Esophagus mucosa (tissue), 1 donor: ENCODE results near the gene SARM1. TPM values are rescaled to one million over a fixed set of nuclear protein-coding genes. Genes with fewer than 3 reads are reported as not detected.
A peak's percentile ranks its signal among the peaks of the same experiment; 100 is the strongest.
"Not testable (repeated sequence)": the region's sequence is repeated elsewhere in the genome, so short reads cannot be mapped to it uniquely, and the experiment has no call there.

ENCODE experiments used
- ATAC-seq: fragments of 200-7000 bp; cut with Tn5 transposase; one replicate; pipeline ENCODE4 v1.9.1; 2020
- total RNA-seq: library from RNA; stranded (reverse); gene quantifications from one replicate; pipeline ENCODE4 v1.2.4, GENCODE V29; 2023
- donor health status: DM: yes; HTN: yes; CAD: no.

Gene SARM1
- 1.6 TPM for total RNA-seq

DNA sequence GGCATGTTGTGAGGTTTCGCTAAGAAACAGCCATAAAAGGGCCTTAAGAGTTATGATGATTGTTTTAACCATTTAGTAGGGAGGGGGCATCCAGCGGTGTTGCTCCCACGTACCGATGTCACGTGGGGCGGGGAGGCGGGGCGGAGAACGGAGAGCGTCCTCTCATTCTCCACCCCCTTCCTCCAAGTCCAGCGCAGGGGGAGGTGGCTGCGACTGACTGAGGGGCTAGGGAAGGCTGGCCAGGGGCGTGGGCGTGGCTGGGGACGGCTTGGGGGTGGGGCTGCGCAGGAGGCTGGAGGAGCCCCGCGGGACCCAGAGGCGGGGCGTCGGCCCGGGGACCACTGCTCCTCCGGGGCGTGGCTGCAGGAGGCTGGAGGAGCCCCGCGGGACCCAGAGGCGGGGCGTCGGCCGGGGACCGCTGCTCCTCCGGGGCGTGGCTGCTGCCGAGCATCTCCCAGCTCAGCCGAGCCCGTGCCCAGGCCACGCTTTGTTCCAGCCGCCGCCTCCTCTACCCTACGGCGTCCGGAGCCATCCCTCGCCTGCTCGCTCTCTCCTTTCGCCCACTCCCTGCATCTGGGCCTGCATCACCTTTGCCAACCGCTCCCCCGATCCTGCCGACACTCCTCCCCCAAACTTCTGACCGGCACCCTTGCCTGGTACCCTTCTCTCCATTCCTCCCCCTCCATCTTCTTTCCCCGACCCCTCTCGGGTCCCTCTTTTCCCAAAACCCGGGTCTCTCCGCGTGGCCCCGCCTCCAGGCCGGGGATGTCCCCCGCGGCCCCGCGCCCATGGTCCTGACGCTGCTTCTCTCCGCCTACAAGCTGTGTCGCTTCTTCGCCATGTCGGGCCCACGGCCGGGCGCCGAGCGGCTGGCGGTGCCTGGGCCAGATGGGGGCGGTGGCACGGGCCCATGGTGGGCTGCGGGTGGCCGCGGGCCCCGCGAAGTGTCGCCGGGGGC, at the start of gene SARM1:
Gene SARM1, plus strand, starts transcription at position 450 of the 958 bp plus-strand sequence. Its CDS starts 339 bp downstream, at position 789.
- peak; percentile 68 for ATAC-seq

DNA sequence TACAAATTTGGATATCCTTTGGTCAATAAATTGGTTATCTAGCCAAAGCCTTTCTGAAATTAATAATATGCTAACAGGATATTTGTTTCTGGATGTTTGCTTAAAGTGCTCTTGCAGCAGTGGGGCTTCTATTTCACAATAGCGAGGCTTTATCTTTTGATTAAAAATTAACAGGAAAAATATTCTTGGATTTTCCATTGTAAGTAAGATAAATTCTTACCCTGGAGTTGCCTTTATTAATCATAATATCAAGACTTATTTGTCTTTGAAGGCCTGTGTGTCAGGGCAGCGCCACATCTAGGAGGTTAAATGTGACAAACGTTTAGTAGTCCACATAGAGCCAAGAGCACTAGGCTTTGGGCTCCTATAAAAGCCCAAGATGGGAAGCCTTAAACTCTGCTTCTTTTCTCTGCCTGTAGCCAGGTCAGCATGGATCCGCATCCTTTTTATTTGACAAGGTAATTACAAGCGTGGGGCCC, 47.2 kb upstream of the SARM1 start:
- no peak for ATAC-seq

DNA sequence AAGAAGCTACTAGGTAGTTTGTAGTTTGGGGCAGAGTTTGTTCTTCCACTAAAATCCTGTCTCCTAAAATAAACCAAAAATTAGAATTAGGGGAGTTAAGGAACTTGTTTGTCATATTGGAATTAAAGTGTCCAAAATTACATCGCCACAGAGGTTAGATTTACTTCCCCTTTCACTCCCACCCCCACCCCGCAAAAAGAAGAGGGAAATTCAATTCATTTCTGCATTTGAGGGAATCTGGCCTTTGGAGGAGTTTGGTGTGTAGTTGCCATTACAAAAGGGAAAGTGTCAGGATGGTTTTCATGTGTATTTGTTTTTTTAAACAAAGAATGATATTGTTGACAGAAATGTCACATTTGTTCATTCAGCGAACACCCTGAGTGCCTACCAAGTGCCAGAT, 46.7 kb upstream of the SARM1 start:
- ATAC-seq: no peak

DNA sequence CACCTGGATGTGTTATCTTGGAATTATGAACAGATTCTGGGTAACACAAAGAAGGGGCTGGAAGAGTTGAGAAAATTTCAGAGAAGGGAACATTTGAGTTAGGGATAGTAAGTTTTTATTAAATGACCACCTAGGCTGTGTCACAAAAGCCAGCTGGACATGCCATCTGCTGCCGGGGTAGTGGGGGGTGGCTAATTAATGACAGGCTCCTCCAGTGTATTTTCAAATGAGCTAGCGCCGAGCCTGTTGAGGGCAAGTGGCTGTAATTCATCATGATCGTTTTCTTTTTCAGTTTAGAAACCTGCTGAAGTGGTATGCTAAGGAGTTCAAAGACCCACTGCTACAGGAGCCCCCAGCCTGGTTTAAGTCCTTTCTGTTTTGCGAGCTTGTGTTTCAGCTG, 46.3 kb upstream of the SARM1 start:
- no peak for ATAC-seq

DNA sequence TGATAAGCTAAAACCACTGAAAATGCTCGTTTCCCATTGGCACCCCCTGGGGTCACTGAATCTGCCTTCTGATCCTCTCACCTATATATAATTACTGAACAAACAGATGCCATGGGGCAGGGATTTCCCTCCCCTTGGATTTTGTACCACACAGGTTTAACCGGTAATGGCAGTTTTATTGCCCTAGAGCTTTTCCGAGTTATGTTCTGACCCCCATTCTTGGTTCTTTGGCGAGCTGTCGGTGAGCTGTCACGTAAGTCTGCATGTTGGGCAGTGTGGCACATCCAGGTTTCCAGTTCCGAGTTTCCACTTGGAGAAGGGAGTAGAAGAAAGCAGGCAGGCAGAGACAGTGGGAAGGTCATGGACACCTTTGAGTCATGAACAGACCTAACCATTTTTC, 45.4 kb upstream of the SARM1 start:
- peak; percentile 61 for ATAC-seq

DNA sequence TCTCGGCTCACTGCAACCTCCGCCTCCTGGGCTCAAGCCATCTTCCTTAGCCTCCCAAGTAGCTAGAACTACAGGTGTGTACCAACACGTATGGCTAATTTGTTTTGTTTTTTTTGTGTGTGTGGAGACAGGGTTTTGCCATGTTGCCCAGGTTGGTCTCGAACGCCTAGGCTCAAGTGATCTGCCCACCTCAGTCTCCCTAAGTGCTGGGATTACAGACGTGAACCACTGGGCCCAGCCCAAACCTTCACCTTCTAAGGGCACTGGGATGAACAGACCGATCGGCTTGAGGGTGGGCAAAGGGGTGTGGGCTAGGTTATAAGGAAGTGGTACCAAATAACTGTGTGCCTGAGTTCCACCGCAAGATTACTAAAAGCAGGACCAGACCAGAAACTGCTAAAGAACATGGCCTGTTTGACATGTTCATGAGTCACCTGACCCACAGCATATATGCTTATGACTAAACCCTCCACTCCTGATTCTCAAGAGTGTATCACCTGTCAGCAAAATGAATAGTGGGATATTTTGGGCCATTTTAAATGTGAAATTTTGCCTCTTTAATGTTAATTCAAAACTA, 44.4 kb upstream of the SARM1 start:
- peak; percentile 77 for ATAC-seq

DNA sequence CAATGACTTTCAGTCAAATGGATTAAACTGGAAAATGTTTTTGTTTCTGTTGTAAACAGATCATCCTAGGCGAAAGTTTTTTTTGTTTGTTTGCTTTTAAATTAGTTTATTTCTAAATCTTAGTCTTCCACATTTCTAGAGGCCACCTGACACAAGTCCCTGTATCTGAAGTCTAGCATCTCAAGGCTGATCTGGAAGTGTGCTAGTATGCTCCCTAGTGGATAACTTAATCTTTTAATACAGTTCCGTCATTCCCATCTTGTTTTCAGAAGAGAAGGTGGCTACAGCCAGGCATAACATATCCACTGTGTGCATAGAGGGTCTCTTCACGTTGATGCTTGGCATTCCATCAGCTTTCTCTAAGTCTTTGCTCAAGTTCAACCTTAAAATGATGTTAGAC, 43.8 kb upstream of the SARM1 start:
- ATAC-seq: no peak

DNA sequence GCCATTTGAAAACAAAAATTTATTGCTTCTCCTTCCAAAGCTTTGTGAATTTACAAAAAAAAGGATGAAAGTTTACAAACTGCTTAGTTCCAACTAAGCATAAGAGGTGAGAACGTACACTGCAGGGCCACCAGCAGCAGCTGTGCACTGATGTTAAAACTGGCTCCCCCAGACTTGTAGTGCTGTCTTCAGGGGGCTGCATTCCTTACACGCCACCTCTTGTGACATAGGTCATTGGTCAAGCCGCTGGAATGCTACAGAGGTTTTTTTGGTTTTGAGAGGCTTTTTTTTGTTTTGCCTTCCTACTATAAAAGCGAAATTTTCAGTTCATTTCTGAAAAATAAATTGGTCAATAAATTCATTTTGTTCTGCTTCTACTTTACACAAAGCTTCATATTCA, 43.2 kb upstream of the SARM1 start:
- ATAC-seq: no peak

DNA sequence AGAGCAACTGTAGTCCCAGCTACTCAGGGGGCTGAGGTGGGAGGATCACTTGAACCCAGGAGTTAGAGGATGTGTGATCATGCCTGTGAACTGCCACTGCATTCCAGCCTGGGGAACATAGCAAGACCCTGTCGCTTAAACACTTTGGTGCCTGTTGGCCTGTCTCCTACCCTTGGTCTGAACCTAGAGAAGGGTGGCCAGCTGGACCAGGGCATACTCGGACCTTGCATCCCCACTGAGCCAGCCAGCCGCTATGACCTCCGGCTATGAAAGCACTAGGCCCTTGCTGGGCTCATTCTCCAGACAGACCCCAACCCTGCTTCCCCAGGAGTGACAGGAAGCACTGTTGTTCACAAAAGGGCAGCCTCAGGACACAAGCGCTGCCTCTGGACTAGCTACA, 40.8 kb upstream of the SARM1 start:
- no peak for ATAC-seq

DNA sequence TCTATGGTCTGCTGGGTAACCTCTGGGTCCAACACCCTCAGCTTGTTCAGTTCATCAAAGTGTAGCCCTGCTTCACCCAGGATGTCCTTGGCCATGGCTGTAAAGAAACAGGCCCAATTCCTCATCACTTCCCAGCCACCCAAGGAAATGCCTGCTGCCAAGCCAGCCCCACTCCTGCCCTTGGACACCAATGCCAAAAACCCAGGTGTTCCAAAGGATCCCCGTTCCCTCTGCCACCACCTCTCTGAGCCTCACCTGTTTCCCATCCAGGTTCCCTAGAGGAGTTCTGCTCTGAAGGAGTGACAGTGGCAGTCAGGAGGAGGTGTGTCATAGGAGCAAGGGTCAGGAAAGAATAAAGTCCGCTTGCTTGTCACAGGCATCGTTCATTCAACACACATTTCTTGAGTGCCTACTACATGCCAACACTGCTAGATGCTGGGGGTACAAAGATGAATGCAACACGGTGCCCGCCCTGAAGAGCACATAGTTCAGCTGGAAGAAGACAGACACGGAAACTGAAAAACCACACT, 39.5 kb upstream of the SARM1 start:
- ATAC-seq: no peak

DNA sequence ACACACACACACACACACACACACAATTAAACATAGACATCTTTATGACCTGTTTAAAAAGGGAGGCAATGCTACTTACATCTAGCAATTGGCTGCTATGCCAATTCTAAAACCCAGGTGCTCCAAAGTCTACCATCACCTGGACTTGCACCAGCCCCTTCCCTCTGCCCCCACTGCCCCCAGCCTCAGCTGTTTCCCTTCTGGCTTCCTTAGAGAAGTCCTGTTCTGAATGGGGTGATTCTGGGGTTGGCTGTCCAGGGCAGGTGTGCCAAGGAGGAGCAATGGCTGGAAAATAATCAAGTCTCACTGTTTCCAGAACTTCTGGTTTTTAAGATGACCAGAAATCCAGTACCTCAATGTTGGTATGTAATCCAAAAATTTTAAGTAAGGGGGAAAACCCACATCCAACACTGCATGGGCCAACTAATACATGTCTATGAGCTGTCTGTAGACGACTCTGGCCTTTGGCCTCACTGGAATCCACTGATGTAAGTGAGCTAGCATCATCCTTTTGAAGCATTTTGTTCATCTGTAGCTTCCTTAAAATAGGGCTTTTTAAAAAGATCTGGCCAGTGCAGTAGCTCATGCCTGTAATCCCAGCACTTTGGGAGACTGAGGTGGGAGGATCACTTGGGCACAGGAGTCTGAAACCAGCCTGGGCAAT, 38.3 kb upstream of the SARM1 start:
- ATAC-seq: no peak

DNA sequence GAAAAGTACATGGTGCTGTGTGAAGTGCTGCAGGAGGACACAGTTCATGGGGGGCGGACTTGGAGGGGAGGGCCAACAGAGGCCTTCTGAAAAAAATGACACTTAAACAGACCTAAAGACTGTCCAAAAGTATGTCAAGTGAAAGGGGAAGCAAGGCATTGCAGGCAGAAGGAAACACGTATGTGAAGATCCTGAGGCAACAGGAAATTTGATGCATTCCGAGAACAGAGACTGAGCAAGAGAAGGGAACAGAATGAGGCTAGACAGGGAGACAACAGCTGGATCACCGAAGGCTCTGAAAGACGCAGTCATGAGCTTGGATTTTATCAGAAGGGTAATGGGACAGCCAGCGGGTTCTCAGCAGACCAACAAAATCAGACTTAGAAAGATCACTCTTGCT, 37.3 kb upstream of the SARM1 start:
- no peak for ATAC-seq

DNA sequence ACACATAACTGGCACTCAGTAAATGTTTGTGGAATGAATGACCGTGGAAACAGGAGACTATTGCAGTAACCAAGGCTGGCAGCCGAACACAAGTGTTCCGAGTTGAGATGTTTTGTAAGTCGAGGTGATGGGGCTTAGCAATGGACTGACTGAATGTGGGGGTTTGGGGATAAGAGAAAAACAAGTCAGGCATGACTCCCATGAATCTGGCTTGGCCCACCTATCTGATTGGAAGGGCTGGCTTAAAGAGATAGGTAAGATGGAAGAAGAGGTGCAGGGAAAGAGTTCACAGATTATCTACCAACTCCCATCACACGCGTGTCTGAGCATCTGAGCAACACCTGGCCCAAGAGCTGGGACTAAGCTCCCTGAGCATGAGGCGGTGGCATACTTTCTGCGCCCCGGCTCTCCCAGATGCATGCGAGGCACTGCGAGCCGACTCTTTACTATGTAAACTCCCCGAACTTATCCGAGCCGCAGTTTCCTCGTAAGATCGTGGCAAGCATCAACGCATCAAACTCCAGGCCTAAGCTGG, 36.8 kb upstream of the SARM1 start:
- no peak for ATAC-seq

DNA sequence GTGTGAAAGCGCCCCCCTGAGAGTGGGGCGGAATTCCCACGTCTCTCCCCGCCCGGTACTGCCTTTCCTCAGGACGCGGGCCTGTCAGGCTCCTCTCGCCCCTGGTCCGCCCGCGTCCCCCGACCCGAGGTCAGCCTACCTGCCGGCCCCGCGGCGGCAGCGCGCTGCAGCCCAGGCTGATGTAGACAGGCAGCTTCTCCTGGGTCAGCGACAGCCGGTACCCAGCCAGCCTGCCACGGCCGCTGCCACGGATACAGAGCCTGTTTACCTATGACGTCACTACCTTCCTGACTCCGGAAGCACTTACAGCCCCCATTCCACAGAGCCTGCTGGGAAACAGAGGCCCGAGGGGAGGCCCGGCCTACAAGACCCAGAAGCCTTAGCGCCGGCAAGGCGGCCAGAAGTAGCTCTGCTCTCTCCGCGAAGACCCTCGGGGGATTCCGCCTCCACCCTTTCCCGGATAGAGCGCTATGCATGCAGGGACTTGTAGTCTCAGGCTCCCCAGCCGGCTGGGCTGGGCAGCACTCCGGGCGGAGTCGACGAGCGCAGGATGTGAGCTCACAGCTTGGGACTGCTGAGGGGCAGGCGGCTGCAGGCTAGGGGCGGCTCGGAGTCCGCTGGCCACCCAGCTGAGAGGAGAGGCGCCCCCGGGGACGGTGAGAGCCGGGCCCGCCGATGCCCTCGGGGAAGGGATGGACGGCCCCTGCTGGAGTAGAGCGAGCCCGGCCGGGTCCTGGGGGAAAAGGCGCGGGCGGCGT, 36.1 kb upstream of the SARM1 start, which contains the start of the genes IFT20 and TNFAIP1:
Gene IFT20, minus strand, starts transcription at position 272 of the 758 bp plus-strand sequence. CDS start 3,487 bp downstream, outside the sequence.
Gene TNFAIP1, plus strand, starts transcription at position 561 of the 758 bp plus-strand sequence. CDS start 3,761 bp downstream, outside the sequence.
- ATAC-seq: peak; percentile 94

DNA sequence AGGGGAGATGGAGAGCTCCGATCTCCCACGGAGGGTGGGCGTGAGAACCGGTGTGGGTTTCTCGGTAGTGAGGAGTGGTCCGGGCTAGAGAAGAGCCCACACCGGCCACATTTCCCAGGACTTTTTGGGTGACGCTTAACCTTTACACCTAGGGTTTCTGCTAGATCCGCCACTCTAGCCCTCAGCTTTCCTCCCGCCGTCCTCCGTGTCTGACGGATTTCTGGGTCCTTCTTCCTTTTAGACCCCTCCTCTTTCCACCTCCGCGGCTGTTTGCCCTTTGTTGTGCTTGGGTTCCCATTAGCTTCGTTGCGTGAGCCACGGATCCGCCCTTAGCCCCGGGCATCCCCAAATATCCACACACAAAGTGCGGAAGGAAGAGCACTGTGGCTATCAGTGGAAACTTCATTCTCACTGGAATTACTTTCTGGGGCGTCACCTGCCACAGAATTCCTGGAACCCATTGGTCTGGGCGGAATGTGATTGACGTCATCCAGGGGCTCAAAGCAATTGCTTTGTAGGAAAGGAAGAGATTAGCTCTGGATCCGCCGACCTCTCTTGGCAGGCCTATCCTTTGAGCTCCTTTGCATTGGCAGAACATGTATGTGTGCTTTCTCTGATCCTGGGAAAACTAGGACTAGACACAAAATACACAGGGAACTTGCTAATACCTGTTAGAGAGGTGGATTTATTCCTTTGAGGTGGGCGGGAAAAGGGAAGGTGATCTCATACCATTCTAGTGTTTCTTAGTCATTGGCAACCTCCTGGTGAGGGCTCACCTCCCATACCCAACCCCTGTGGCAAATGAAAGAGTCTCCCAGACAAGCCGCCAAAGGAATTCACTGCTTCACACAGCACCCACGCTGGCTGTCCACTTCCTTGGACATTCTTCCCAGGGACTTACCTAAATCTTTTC, 35.3 kb upstream of the SARM1 start:
- peak; percentile 59 for ATAC-seq

DNA sequence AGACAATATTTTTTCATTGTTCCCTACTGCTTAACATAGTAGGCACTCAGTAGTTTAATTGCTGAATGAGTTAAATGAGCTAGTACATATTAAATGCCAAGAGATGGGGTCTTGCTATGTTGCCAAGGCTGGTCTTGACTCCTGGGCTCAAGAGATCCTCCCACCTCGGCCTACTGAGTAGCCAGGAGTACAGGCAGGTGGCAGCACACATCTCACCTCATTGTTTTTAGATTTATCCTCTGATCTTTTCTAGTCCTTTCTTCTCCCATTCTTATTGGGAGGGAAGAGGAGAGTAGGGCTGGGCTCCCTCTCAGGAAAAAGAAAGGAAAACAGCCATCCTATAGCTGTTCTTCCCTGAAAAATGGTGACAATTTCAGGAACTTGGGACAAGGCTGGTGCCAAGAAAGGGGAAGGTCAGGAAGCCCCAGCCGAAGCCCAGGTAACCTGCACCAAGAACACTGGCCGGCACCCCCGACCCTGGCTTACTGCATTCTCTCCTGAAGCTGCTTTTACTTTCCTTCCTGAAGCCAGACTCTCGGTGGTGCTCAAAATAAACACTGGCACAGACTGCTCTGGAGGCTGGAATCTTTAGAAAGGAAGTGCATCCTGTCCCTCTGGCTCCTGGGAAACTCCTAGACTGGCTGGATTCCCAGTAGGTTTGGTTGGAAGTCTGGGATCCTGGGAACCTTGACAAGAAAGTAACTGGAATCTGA, 33.3 kb upstream of the SARM1 start:
- no peak for ATAC-seq

DNA sequence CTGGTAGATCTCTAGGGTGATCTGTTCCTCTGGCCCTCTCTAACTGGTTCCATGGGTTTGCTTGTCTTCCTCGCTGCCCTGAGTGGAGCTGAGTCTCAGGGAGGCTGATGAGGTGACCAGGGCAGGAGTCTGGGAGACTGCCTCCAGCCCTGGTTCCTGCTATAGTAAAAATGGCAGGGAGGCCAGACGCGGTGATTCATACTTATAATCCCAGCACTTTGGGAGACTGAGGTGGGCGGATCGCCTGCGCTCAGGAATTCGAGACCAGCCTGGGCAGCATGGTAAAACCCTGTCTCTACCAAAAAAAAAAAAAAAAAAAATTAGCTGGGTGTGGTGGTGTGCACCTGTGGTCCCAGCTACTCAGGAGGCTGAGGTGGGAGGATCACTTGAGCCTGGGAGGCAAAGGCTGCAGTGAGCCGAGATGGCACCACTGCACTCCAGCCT, 32.7 kb upstream of the SARM1 start:
- ATAC-seq: not testable (repeated sequence)

DNA sequence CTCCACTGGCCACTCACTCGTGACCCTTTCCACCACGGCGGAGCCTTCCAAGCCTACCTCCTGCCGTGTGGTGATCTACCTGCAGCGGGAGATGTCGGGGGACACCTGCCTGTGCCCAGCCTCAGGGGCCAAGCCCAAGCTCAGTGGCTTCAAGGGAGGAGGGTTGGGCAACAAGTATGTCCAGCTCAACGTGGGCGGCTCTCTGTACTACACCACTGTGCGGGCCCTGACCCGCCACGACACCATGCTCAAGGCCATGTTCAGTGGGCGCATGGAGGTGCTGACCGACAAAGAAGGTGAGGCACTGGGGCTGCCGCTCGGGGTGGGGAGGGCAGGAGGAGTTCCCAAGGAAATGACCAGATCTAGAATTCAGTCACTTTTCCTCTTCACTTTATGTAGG, 32.1 kb upstream of the SARM1 start:
- ATAC-seq: no peak

DNA sequence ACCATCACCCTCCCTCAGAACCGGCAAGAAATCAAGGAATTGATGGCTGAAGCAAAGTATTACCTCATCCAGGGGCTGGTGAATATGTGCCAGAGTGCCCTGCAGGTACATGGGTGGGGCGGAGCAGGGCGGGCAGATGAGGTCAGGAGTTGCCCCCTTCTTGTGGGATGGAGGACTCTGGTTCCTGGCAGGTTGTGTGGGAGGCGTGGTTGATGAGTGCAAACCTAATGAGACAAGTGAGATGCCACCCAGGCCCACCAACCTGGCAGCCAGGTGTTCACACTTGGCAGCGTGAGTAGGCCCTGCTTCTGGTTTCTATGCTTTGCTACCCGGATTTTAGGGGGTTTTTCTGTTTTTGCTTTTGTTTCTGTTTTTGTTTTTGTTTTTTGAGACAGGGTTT, 31.1 kb upstream of the SARM1 start:
- no peak for ATAC-seq

DNA sequence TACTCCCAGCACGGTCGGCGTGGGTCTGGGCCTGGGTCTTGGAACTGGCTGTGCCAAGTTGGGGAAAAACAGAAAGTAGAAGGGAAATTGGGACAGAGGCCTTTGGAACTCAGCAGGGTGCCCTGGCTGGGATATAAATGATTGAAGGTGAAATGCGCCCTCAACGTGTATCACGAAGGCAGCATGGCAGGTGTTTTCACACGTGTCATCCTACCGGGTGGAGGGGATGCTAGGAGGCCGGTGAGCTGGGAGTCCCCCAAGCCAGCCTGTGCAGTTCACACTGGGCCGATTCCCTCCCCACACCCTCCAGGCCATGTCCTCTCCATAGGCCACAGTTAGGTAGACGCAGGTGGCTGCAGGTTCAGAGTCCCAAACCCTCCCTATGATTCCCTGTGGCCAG, 30.0 kb upstream of the SARM1 start:
- no peak for ATAC-seq
